Adrenal gland (tissue), 5 donors: ENCODE results near the gene CREBBP.

Source experiments
- CTCF ChIP-seq, 6 experiments: fragments of 450-650 bp in 4 of 6; fragments of 200-600 bp in 2 of 6; sonication (generic) in 1 of 6; IDR thresholded peaks; 1 replicate in 5 of 6; 2 replicates in 1 of 6; pipeline versions ENCODE4 v1.5.1 to v1.8.0; 2016 to 2021; ENCODE audit warnings: antibody characterized with exemption in 6 of 6, mild to moderate bottlenecking in 2 of 6, moderate library complexity in 1 of 6
- POLR2A ChIP-seq, 2 donors: fragments of 450-650 bp; IDR thresholded peaks; one replicate each; pipeline ENCODE4 v1.6.1; 2017; ENCODE audit warnings: antibody characterized with exemption in 2 of 2, mild to moderate bottlenecking in 2 of 2, moderate library complexity in 1 of 2
- donor health status: DM: no; HTN: no; CAD: no.

- no peak for TF ChIP-seq CTCF (IDR thresholded peaks at IDR 0.05)
- no peak for TF ChIP-seq POLR2A (IDR thresholded peaks at IDR 0.05)
Measured at GRCh38 chr16:3850544-3850899, 30.0 kb downstream of the CREBBP start.
